ENCODE data around the gene CALHM2. TPM values are rescaled to one million over a fixed set of nuclear protein-coding genes. Genes with fewer than 3 reads are reported as not detected.

CALHM2 gene
- total and polyA plus RNA-seq, 4 donors = 6.2 to 13.5 (median 10.2) TPM

DNA sequence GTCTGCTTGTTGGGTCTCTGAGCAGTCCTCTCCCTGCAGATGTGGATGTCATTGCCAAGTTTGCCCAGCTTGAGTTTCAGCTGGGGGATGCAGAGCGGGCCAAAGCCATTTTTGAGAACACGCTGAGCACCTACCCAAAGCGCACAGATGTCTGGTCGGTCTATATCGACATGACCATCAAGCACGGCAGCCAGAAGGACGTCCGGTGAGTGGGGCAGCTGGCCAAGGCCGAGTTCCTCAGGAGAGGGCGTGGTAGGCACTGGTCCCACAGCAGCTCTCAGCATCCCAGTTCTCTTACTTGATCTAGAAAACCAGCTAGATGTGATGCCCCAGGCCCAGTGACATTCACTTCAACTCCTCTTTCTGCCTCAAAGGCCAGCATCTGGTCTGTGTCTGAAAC, 7.7 kb downstream of the CALHM2 start:
- Histone ChIP-seq H3K27ac (ENCODE audit: low read depth, low read length) (no peak overlapping the region), H3K27me3 (ENCODE audit: control insufficient read depth, insufficient read depth, low read length) (no peaks in the 10 kb centered on the region), H3K9me3 (ENCODE audit: control insufficient read depth, insufficient read depth, low read length) (no peaks in the 10 kb centered on the region), H3K4me3 (ENCODE audit: low read depth, low read length) (no peak overlapping the region), H3K36me3 (ENCODE audit: control insufficient read depth, insufficient read depth, low read length) (peaks cover 87% of the 10 kb centered on the region), H3K4me1 (ENCODE audit: control insufficient read depth, insufficient read depth, low read length) (no peaks in the 10 kb centered on the region)
- no peak for DNase-seq (ENCODE audit: low read depth in 4 of 6, low spot score in 6 of 6)
- WGBS (ENCODE audit: insufficient coverage) = 95% methylated on average over 10 of the region's 10 CpGs

DNA sequence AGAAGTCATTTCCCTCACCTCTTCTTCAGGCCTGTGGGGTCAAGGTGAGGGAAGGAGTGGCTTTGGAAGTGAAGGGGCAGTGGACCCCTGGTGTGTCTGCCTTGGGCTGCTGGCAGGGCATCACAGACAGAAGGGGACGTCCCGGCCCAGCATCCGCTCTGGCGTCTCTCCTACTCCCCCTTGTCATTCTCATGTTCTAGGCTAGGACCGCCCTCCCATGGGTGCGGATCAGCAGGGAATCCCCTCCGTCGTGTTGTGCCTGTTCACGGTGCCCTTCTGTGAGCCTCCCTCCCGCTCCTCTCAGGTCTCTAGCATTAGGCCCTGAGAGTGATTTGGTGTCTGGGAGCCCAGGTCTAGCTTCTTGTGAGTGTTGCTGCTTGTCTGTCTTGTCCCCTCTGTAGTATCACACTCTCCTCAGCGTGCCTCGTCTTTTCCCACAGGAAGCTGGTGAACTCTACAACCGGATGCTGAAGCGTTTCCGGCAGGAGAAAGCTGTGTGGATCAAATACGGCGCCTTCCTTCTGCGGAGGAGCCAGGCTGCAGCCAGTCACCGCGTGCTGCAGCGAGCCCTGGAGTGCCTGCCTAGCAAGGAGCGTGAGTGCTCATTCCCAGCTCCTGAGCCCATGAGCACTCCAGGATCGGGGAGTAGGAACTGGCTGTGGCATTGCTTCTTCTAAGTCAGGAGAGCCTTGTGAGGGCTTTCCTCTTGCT, 8.5 kb downstream of the CALHM2 start:
- H3K36me3 ChIP-seq (ENCODE audit: control insufficient read depth, insufficient read depth, low read length) = peaks cover 89% of the 10 kb centered on the region
- no peak overlapping the region for H3K4me3 ChIP-seq (ENCODE audit: low read depth, low read length)
- H3K4me1 ChIP-seq (ENCODE audit: control insufficient read depth, insufficient read depth, low read length) = no peaks in the 10 kb centered on the region
- WGBS (ENCODE audit: insufficient coverage) = 91% methylated on average over 19 of the region's 23 CpGs
- no peak overlapping the region for H3K27ac ChIP-seq (ENCODE audit: low read depth, low read length)
- no peaks in the 10 kb centered on the region for H3K9me3 ChIP-seq (ENCODE audit: control insufficient read depth, insufficient read depth, low read length)
- H3K27me3 ChIP-seq (ENCODE audit: control insufficient read depth, insufficient read depth, low read length) = no peaks in the 10 kb centered on the region
- no peak for DNase-seq (ENCODE audit: low read depth in 4 of 6, low spot score in 6 of 6)

DNA sequence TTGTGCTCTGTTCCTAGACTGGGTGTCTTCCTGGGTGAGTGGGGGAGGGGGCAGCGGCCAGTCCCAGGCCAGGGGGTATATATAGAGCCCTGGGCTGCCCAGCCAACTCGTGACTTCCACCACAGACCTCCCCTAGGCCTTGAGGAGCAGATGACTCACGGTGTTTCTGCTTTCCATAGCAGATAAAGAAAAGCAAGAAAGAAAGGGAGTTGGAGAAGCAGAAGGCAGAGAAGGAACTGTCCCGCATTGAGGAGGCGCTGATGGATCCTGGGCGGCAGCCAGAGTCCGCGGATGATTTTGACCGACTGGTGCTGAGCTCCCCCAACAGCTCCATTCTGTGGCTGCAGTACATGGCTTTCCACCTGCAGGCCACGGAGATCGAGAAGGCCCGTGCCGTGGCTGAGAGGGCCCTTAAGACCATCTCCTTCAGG, 10.1 kb downstream of the CALHM2 start:
- Histone ChIP-seq H3K27ac (ENCODE audit: low read depth, low read length) (no peak overlapping the region), H3K9me3 (ENCODE audit: control insufficient read depth, insufficient read depth, low read length) (no peaks in the 10 kb centered on the region), H3K4me1 (ENCODE audit: control insufficient read depth, insufficient read depth, low read length) (no peaks in the 10 kb centered on the region), H3K4me3 (ENCODE audit: low read depth, low read length) (no peak overlapping the region), H3K27me3 (ENCODE audit: control insufficient read depth, insufficient read depth, low read length) (no peaks in the 10 kb centered on the region), H3K36me3 (ENCODE audit: control insufficient read depth, insufficient read depth, low read length) (peaks cover 94% of the 10 kb centered on the region)
- no peak for DNase-seq (ENCODE audit: low read depth in 4 of 6, low spot score in 6 of 6)
- 84% methylated on average over 11 of the region's 13 CpGs for WGBS (ENCODE audit: insufficient coverage)

DNA sequence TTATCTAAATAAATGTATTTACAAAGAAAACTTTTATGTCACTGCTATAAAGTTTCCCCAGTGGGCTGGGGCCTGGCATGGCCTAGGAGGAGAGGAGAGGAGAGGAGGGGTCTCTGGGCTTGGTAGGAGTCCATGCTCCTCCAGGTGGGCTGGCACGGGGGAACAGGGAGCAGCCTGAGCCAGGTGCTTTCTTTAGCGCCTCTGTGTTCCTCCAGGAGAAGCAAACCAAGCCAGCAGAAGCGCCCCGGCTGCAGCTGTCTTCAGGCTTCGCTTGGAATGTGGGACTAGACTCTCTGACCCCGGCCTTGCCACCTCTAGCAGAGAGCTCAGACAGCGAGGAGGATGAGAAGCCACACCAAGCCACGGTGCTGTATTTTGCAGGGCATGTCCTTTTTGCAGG, 10.6 kb downstream of the CALHM2 start:
- H3K4me3 ChIP-seq (ENCODE audit: low read depth, low read length) = no peak overlapping the region
- no peak for DNase-seq (ENCODE audit: low read depth in 4 of 6, low spot score in 6 of 6)
- H3K27ac ChIP-seq (ENCODE audit: low read depth, low read length) = no peak overlapping the region
- H3K36me3 ChIP-seq (ENCODE audit: control insufficient read depth, insufficient read depth, low read length) = peaks cover 93% of the 10 kb centered on the region
- H3K4me1 ChIP-seq (ENCODE audit: control insufficient read depth, insufficient read depth, low read length) = no peaks in the 10 kb centered on the region
- WGBS (ENCODE audit: insufficient coverage) = 97% methylated on average over 8 of the region's 8 CpGs
- no peaks in the 10 kb centered on the region for H3K27me3 ChIP-seq (ENCODE audit: control insufficient read depth, insufficient read depth, low read length)
- H3K9me3 ChIP-seq (ENCODE audit: control insufficient read depth, insufficient read depth, low read length) = no peaks in the 10 kb centered on the region

DNA sequence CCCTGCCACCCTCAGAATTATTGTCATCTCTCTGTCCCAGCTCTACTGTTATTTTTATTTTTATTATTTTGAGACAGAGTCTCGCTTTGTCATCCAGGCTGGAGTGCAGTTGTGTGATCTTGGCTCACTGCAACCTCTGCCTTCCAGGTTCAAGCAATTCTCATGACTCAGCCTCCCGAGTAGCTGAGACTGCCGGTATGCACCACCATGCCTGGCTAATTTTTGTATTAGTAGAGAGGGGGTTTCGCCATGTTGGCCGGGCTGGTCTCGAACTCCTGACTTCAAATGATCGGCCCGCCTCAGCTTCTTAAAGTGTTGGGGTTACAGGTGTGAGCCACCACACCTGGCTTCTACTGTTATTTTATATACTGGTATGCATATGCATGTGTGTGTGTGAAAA, 11.0 kb downstream of the CALHM2 start:
- WGBS (ENCODE audit: insufficient coverage) = 84% methylated on average over 3 of the region's 8 CpGs
- Histone ChIP-seq H3K9me3 (ENCODE audit: control insufficient read depth, insufficient read depth, low read length) (no peaks in the 10 kb centered on the region), H3K27ac (ENCODE audit: low read depth, low read length) (no peak overlapping the region), H3K4me1 (ENCODE audit: control insufficient read depth, insufficient read depth, low read length) (no peaks in the 10 kb centered on the region), H3K27me3 (ENCODE audit: control insufficient read depth, insufficient read depth, low read length) (no peaks in the 10 kb centered on the region), H3K4me3 (ENCODE audit: low read depth, low read length) (no peak overlapping the region), H3K36me3 (ENCODE audit: control insufficient read depth, insufficient read depth, low read length) (peaks cover 91% of the 10 kb centered on the region)
- no peak for DNase-seq (ENCODE audit: low read depth in 4 of 6, low spot score in 6 of 6)

DNA sequence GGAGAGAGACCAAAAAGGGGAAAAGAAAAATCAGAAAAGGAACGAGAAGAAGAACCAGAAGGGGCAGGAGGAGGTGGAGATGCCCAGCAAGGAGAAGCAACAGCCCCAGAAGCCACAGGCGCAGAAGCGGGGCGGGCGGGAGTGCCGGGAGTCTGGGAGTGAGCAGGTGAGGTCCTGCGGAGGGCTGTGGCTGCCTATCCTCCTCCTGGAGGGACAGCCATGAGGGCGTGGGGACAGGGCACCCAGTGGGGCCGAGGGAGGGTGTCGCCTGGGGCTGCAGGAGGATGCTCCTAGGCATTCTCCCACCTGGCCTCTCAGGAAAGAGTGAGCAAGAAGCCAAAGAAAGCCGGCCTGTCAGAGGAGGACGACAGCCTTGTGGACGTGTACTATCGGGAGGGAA, 11.8 kb downstream of the CALHM2 start:
- Histone ChIP-seq H3K27me3 (ENCODE audit: control insufficient read depth, insufficient read depth, low read length) (no peaks in the 10 kb centered on the region), H3K27ac (ENCODE audit: low read depth, low read length) (no peak overlapping the region), H3K4me3 (ENCODE audit: low read depth, low read length) (no peak overlapping the region), H3K36me3 (ENCODE audit: control insufficient read depth, insufficient read depth, low read length) (peaks cover 91% of the 10 kb centered on the region), H3K9me3 (ENCODE audit: control insufficient read depth, insufficient read depth, low read length) (no peaks in the 10 kb centered on the region), H3K4me1 (ENCODE audit: control insufficient read depth, insufficient read depth, low read length) (no peaks in the 10 kb centered on the region)
- no peak for DNase-seq (ENCODE audit: low read depth in 4 of 6, low spot score in 6 of 6)
- 95% methylated on average over 14 of the region's 14 CpGs for WGBS (ENCODE audit: insufficient coverage)

DNA sequence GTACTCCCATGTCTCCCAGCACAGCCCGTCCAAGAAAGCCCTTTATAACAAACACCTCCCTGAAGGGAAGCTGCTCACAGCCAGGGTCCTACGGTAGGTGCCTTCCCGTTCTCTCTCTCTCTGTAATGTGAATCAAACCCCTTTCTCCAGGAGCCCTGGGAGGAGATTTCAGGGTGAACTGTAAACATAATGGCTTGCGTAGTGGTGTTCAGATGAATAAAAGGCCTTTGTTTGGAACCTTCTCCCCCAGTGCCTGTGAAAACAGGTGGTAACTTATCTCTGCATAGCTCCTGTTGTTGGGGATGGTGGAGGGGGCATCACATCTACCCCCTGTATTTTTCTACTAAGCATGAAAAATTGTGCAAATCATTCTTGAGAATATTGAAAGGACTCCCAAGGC, 12.4 kb downstream of the CALHM2 start:
- H3K9me3 ChIP-seq (ENCODE audit: control insufficient read depth, insufficient read depth, low read length) = no peaks in the 10 kb centered on the region
- H3K4me3 ChIP-seq (ENCODE audit: low read depth, low read length) = no peak overlapping the region
- no peak for DNase-seq (ENCODE audit: low read depth in 4 of 6, low spot score in 6 of 6)
- WGBS (ENCODE audit: insufficient coverage) = no CpG with 5 or more reads among the region's 4 CpGs
- H3K36me3 ChIP-seq (ENCODE audit: control insufficient read depth, insufficient read depth, low read length) = peaks cover 89% of the 10 kb centered on the region
- no peaks in the 10 kb centered on the region for H3K4me1 ChIP-seq (ENCODE audit: control insufficient read depth, insufficient read depth, low read length)
- H3K27ac ChIP-seq (ENCODE audit: low read depth, low read length) = no peak overlapping the region
- no peaks in the 10 kb centered on the region for H3K27me3 ChIP-seq (ENCODE audit: control insufficient read depth, insufficient read depth, low read length)

DNA sequence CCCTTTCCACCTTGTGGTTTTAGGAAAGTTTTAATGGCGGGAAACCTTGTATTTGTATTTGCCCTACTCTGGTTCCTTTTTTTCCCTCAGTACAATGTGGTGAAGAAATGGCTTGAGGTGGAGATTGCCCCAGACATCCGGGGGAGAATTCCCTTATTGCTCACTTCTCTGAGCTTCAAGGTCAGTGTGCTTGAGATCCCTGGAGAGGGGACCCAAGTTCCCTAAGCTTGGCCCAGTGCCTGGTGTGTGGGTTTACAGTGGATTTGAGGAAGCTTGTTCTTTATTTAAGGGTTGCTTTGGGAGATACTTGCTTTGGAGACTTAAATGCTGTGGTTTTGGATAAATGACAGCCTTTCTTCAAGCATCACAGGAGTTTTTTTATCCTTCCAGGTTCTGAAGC, 18.3 kb downstream of the CALHM2 start:
- no CpG with 5 or more reads among the region's 2 CpGs for WGBS (ENCODE audit: insufficient coverage)
- Histone ChIP-seq H3K27me3 (ENCODE audit: control insufficient read depth, insufficient read depth, low read length) (no peaks in the 10 kb centered on the region), H3K27ac (ENCODE audit: low read depth, low read length) (no peak overlapping the region), H3K4me1 (ENCODE audit: control insufficient read depth, insufficient read depth, low read length) (no peaks in the 10 kb centered on the region), H3K4me3 (ENCODE audit: low read depth, low read length) (no peak overlapping the region), H3K36me3 (ENCODE audit: control insufficient read depth, insufficient read depth, low read length) (peaks cover 64% of the 10 kb centered on the region), H3K9me3 (ENCODE audit: control insufficient read depth, insufficient read depth, low read length) (no peaks in the 10 kb centered on the region)
- DNase-seq (ENCODE audit: low read depth in 4 of 6, low spot score in 6 of 6) = no peak

DNA sequence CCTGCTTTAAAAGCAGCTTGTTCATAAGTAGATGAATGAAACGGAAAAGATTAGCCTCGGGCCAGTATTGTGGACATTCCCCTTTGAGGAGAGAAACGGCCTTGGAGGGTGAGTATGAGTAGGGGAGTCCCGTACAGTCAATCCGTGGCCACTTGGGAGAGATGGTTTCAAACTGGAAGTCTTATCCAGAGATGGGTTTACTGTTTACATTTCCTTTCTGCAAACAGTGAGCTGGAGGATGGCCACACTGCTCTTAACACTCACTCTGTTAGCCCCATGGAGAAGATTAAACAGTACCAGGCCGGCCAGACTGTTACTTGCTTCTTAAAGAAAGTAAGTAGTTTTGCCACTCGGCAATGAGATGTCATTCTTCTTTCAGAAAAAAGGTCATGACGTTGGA, 20.3 kb downstream of the CALHM2 start:
- H3K27me3 ChIP-seq (ENCODE audit: control insufficient read depth, insufficient read depth, low read length) = no peaks in the 10 kb centered on the region
- no peaks in the 10 kb centered on the region for H3K9me3 ChIP-seq (ENCODE audit: control insufficient read depth, insufficient read depth, low read length)
- no peak overlapping the region for H3K27ac ChIP-seq (ENCODE audit: low read depth, low read length)
- 95% methylated on average over 8 of the region's 8 CpGs for WGBS (ENCODE audit: insufficient coverage)
- H3K4me3 ChIP-seq (ENCODE audit: low read depth, low read length) = no peak overlapping the region
- no peaks in the 10 kb centered on the region for H3K4me1 ChIP-seq (ENCODE audit: control insufficient read depth, insufficient read depth, low read length)
- peaks cover 55% of the 10 kb centered on the region for H3K36me3 ChIP-seq (ENCODE audit: control insufficient read depth, insufficient read depth, low read length)
- DNase-seq (ENCODE audit: low read depth in 4 of 6, low spot score in 6 of 6) = no peak

DNA sequence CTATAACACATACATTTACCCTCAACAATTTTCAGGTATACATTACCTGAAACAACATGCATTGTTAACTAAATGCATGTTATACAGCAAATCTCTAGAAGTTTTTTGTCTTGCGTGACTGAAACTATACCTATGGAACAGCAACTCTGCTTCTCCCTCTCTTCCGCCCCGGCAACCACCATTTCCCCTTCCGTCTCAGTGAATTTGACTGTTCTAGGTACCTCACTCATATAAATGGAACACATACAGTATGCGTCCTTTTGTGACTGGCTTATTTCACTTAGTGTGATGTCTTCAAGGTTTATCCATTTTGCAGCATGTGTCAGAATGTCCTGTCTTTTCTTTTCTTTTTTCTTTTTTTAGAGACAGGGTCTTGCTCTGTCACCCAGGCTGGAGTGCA, 22.5 kb downstream of the CALHM2 start:
- Histone ChIP-seq H3K27me3 (ENCODE audit: control insufficient read depth, insufficient read depth, low read length) (no peaks in the 10 kb centered on the region), H3K4me1 (ENCODE audit: control insufficient read depth, insufficient read depth, low read length) (no peaks in the 10 kb centered on the region), H3K27ac (ENCODE audit: low read depth, low read length) (no peak overlapping the region), H3K4me3 (ENCODE audit: low read depth, low read length) (no peak overlapping the region), H3K36me3 (ENCODE audit: control insufficient read depth, insufficient read depth, low read length) (peaks cover 52% of the 10 kb centered on the region), H3K9me3 (ENCODE audit: control insufficient read depth, insufficient read depth, low read length) (no peaks in the 10 kb centered on the region)
- no peak for DNase-seq (ENCODE audit: low read depth in 4 of 6, low spot score in 6 of 6)
- WGBS (ENCODE audit: insufficient coverage) = 100% methylated on average over 3 of the region's 5 CpGs
